Right lobe of liver (tissue), 6 donors: ENCODE data around the gene PRLH. TPM values are rescaled to one million over a fixed set of nuclear protein-coding genes. Genes with fewer than 3 reads are reported as not detected.
A peak's percentile ranks its signal among the peaks of the same experiment; 100 is the strongest.

Source experiments
- ATAC-seq, 4 donors: fragments of 200-7000 bp; cut with Tn5 transposase; one replicate each; pipeline ENCODE4 v1.9.1; 2020; ENCODE audit warnings: mild to moderate bottlenecking in 4 of 4, moderate library complexity in 4 of 4
- DNase-seq, 3 donors: peaks; one replicate each; pipeline ENCODE4 v3.0.0-alpha.2; 2020
- H3K27ac ChIP-seq, 3 donors: fragments of 200-600 bp; one replicate each; pipeline ENCODE4 v1.8.0; 2022
- H3K27me3 ChIP-seq, 2 donors: fragments of 200-600 bp; one replicate each; pipeline ENCODE4 v1.8.0; 2022
- H3K36me3 ChIP-seq, 4 donors: fragments of 200-600 bp; sonication (generic) in 1 of 4; one replicate each; pipeline versions ENCODE4 v1.5.1 to v1.8.0; 2017 to 2022; ENCODE audit warnings: control low read depth in 1 of 4
- H3K4me1 ChIP-seq, 4 donors: fragments of 200-600 bp; sonication (generic) in 1 of 4; one replicate each; pipeline versions ENCODE4 v1.5.1 to v1.8.0; 2017 to 2022; ENCODE audit warnings: control low read depth in 1 of 4
- H3K4me3 ChIP-seq, 3 donors: fragments of 200-600 bp; one replicate each; pipeline ENCODE4 v1.8.0; 2022
- H3K9me3 ChIP-seq, 4 donors: fragments of 200-600 bp; sonication (generic) in 1 of 4; one replicate each; pipeline versions ENCODE4 v1.5.1 to v1.8.0; 2017 to 2022; ENCODE audit warnings: control low read depth in 1 of 4
- POLR2A ChIP-seq: fragments of 450-650 bp; IDR thresholded peaks from one replicate; pipeline ENCODE4 v1.6.1; 2017; ENCODE audit warnings: antibody characterized with exemption, mild to moderate bottlenecking
- WGBS: methylation state at CpG from one replicate; pipeline ENCODE4 v1.1.6; 2018; ENCODE audit warnings: low coverage, low lambda C conversion rate; ENCODE audit not compliant: insufficient coverage; ENCODE audit errors: missing lambda C conversion rate; 5-methylcytosine and 5-hydroxymethylcytosine counted together
- intact Hi-C, 2 donors: fragments of 100-400 bp; cut with DNase I; formaldehyde crosslinking; loops; one replicate each; pipeline versions ENCODE4 v1.11.2 to v1.14.1; 2022
- total RNA-seq, 6 experiments: library from RNA; depleted of rRNA in 2 of 6; stranded (reverse); fragments of >200 nt in 2 of 6; fragmentation: NEBNext Ultra II Directional in 3 of 6; extraction: Animal tissue kit (Norgen Biotek cat#: 25700) in 3 of 6; gene quantifications; one replicate each; pipeline versions ENCODE4 v1.1.0 to v1.2.4, GENCODE V29; 2016 to 2023
- TF ChIP-seq, protein P1 (sequence below), 4 donors: fragments of 200-600 bp in 3 of 4; fragments of 450-650 bp in 1 of 4; IDR thresholded peaks; one replicate each; pipeline versions ENCODE4 v1.5.1 to v1.8.0; 2016 to 2022; ENCODE audit warnings: antibody characterized with exemption in 4 of 4, mild to moderate bottlenecking in 2 of 4
- donor health status: DM: no; HTN: yes; CAD: no.
- donor health status: DM: no; HTN: no; CAD: no.
- donor health status: DM: no; HTN: no; CAD: no.
- donor health status: DM: no; HTN: yes; CAD: no.
- donor health status: DM: no; HTN: yes; CAD: no.

PRLH gene
- total RNA-seq, 6 experiments from 2014 or later, result not detected

- H3K4me1 ChIP-seq, result peaks cover 0 to 27% (median 13%) of the 10 kb centered on the region in 4 donors
- ATAC-seq (peak in 2 of 4 donors; percentile 2 to 3), DNase-seq (no peak)
- H3K27me3 ChIP-seq, result no peaks in the 10 kb centered on the region
- intact Hi-C loops, result no loop called here
- no peaks in the 10 kb centered on the region for H3K9me3 ChIP-seq
- H3K4me3 ChIP-seq, result no peak overlapping the region
- 82% methylated on average over 2 of the region's 13 CpGs for WGBS
- no peak for TF ChIP-seq POLR2A
- TF ChIP-seq, protein P1, sequence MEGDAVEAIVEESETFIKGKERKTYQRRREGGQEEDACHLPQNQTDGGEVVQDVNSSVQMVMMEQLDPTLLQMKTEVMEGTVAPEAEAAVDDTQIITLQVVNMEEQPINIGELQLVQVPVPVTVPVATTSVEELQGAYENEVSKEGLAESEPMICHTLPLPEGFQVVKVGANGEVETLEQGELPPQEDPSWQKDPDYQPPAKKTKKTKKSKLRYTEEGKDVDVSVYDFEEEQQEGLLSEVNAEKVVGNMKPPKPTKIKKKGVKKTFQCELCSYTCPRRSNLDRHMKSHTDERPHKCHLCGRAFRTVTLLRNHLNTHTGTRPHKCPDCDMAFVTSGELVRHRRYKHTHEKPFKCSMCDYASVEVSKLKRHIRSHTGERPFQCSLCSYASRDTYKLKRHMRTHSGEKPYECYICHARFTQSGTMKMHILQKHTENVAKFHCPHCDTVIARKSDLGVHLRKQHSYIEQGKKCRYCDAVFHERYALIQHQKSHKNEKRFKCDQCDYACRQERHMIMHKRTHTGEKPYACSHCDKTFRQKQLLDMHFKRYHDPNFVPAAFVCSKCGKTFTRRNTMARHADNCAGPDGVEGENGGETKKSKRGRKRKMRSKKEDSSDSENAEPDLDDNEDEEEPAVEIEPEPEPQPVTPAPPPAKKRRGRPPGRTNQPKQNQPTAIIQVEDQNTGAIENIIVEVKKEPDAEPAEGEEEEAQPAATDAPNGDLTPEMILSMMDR (IDR thresholded peaks at IDR 0.05), result no peak
- peak overlapping the region in 2 of 3 donors; percentile 28 to 88 for H3K27ac ChIP-seq
- peaks cover 0 to 2% (median under 1%) of the 10 kb centered on the region in 4 donors for H3K36me3 ChIP-seq
Measured at GRCh38 chr2:237540223-237540775, 26.1 kb upstream of the PRLH start.

- intact Hi-C loops, result no loop called here
- Histone ChIP-seq H3K4me1 (peaks cover 0 to 27% (median 13%) of the 10 kb centered on the region in 4 donors), H3K27ac (peak overlapping the region in 2 of 3 donors; percentile 28 to 88), H3K27me3 (no peaks in the 10 kb centered on the region), H3K4me3 (no peak overlapping the region), H3K9me3 (no peaks in the 10 kb centered on the region), H3K36me3 (peaks cover 0 to 7% (median under 1%) of the 10 kb centered on the region in 4 donors)
- peak; percentile 76 to 84 (median 79) for DNase-seq
- 20% methylated on average over 3 of the region's 6 CpGs for WGBS
- peak; percentile 80 to 85 (median 82) for ATAC-seq
- no peak for TF ChIP-seq POLR2A
- TF ChIP-seq, protein P1 (IDR thresholded peaks at IDR 0.05), result no peak
Measured at GRCh38 chr2:237540823-237541222, 25.6 kb upstream of the PRLH start.

DNA sequence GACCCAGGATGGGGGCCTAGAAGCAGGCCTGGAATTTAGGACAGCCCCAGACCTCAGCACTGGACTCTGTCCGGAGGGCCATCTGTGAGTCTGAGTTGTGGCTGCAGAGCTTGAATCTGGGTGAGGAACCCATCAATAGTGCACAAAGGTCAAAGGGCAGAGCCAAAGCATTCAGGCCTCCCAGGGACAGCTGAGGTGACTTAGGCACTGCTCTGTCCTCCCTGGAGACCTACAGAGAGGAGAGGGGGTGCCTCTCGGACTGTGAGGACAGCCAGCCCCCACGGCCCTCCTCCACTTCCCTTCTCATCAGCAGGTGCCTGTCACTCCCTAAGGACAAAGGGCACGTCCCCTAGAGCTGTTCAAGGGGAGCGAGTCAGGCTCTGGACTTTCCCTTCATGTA lies 25.1 kb upstream of the PRLH start:
- intact Hi-C loops, result no loop called here
- Histone ChIP-seq H3K9me3 (no peaks in the 10 kb centered on the region), H3K27me3 (no peaks in the 10 kb centered on the region), H3K4me3 (no peak overlapping the region), H3K4me1 (peaks cover 0 to 27% (median 13%) of the 10 kb centered on the region in 4 donors), H3K27ac (peak overlapping the region in 2 of 3 donors; percentile 28 to 88), H3K36me3 (peaks cover 0 to 7% (median 0%) of the 10 kb centered on the region in 4 donors)
- TF ChIP-seq, protein P1 (IDR thresholded peaks at IDR 0.05), result no peak
- TF ChIP-seq POLR2A, result no peak
- DNase-seq (peak in 2 of 3 donors; percentile 79 to 81), ATAC-seq (peak; percentile 78 to 90 (median 89))
- WGBS, result 40% methylated on average over 4 of the region's 5 CpGs

DNA sequence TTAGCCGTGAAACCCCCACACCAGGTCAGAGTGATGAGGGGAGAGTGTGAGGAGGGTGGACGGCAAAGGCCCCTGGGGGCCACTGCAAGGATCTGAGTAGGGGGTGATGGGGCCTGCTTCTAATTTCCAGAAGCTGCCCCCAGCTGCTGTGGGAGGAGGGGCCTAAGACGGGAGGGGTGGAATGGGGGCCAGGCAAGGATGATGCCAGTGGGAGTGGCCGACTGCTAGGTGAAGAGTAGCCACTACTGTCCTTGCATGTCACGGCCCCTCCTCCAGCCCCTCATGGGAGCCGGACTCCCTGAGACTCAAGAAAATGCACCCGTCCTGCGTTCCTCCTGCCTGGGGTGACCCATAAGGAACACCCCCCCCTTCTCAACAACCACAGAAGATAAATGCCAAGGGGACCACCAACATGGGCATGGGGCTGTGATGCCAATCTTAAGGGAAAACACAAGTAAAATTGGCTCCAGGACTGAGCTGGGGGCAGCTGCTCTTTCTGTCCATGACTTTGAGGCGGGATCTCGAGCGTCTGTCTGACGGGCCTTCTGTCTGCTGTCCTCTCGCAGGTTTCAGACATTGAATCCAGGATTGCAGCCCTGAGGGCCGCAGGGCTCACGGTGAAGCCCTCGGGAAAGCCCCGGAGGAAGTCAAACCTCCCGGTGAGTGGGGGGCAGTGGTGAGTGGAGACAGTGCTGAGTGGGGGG lies 24.2 kb upstream of the PRLH start:
- Histone ChIP-seq H3K36me3 (peaks cover 0 to 7% (median 0%) of the 10 kb centered on the region in 4 donors), H3K4me1 (peaks cover 0 to 31% (median 13%) of the 10 kb centered on the region in 4 donors), H3K27me3 (no peaks in the 10 kb centered on the region), H3K9me3 (no peaks in the 10 kb centered on the region), H3K4me3 (no peak overlapping the region), H3K27ac (peak overlapping the region in 1 of 3 donors; percentile 88)
- no peak for DNase-seq
- intact Hi-C loops, result no loop called here
- no peak for TF ChIP-seq POLR2A
- TF ChIP-seq, protein P1 (IDR thresholded peaks at IDR 0.05), result no peak
- 94% methylated on average over 10 of the region's 18 CpGs for WGBS
- no peak for ATAC-seq
